Liver (tissue), 3 donors: ENCODE data around the gene DRD5.

ENCODE experiments used
- FOXA1 ChIP-seq: IDR thresholded peaks from 2 replicates; pipeline ENCODE4 v1.6.1; 2016; ENCODE audit warnings: antibody characterized with exemption
- FOXA2 ChIP-seq: IDR thresholded peaks from 2 replicates; pipeline ENCODE4 v1.6.1; 2016; ENCODE audit warnings: antibody characterized with exemption
- HNF4A ChIP-seq, 2 donors: conservative IDR thresholded peaks; 2 replicates each; pipeline ENCODE4 v1.6.1; 2016; ENCODE audit warnings: antibody characterized with exemption in 2 of 2, mild to moderate bottlenecking in 2 of 2
- HNF4G ChIP-seq: IDR thresholded peaks from 2 replicates; pipeline ENCODE4 v1.6.1; 2016; ENCODE audit warnings: antibody characterized with exemption
- JUND ChIP-seq, 2 donors: IDR thresholded peaks; 2 replicates each; pipeline ENCODE4 v1.6.1; 2016; ENCODE audit warnings: antibody characterized with exemption in 2 of 2
- SP1 ChIP-seq: IDR thresholded peaks from 2 replicates; pipeline ENCODE4 v1.6.1; 2018; ENCODE audit warnings: antibody characterized with exemption, mild to moderate bottlenecking
- TAF1 ChIP-seq: conservative IDR thresholded peaks from 2 replicates; pipeline ENCODE4 v1.6.1; 2016; ENCODE audit warnings: antibody characterized with exemption, mild to moderate bottlenecking
- YY1 ChIP-seq: IDR thresholded peaks from 2 replicates; pipeline ENCODE4 v1.6.1; 2016; ENCODE audit warnings: antibody characterized with exemption, mild to moderate bottlenecking
- TF ChIP-seq, protein P1 (sequence below): fragments of 150-350 bp; IDR thresholded peaks from 2 replicates; pipeline ENCODE4 v1.5.1; 2017; ENCODE audit warnings: improper control_type of control experiment, low read depth, low read length; ENCODE audit not compliant: missing input control
- TF ChIP-seq, protein P2 (sequence below): IDR thresholded peaks from 2 replicates; pipeline ENCODE4 v1.6.1; 2016; ENCODE audit warnings: antibody characterized with exemption
- donor health status: healthy.
- donor health status: healthy.

DNA sequence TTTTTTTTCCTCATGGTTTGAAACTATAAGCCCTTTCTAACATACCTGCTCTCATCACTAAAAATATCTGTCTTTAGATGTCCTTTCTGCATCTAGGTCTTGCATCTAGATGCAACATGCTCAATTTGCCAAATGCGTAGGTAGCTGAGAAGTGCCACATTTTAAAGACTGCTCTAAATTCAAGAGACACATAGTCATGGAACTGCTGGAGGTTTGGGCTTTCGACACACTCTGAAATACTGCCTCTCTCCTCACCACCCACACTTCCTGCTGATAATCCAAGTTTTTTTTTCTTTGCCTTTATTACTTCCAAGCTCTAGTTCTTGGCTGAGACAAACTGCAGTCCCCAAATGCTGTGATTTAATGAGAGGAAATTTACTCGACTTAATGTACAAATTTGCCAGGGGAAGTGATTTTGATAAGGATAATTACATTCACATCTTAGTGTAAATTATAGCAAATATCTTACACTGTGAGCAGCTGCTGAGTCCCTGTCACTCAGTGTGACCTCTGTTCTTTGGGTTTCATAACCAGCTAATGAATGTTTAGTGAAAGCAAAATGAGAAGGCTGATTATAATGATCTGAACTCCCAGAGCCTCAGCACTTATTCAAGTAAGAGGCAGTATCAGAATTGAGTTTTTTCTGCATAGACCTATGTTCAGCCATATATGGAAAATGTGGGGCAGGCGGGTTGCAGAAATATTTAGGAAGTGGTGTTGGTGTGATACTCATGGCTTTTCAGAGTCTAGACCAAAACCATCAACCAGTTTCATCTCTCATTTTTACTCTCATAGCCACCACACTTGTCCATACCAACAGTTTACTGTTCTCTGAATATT lies 31.3 kb downstream of the DRD5 start:
- TF ChIP-seq, protein P1, sequence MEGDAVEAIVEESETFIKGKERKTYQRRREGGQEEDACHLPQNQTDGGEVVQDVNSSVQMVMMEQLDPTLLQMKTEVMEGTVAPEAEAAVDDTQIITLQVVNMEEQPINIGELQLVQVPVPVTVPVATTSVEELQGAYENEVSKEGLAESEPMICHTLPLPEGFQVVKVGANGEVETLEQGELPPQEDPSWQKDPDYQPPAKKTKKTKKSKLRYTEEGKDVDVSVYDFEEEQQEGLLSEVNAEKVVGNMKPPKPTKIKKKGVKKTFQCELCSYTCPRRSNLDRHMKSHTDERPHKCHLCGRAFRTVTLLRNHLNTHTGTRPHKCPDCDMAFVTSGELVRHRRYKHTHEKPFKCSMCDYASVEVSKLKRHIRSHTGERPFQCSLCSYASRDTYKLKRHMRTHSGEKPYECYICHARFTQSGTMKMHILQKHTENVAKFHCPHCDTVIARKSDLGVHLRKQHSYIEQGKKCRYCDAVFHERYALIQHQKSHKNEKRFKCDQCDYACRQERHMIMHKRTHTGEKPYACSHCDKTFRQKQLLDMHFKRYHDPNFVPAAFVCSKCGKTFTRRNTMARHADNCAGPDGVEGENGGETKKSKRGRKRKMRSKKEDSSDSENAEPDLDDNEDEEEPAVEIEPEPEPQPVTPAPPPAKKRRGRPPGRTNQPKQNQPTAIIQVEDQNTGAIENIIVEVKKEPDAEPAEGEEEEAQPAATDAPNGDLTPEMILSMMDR, result no peak
- no peak for TF ChIP-seq HNF4A (conservative IDR thresholded peaks at IDR 0.05)
- TF ChIP-seq, protein P2, sequence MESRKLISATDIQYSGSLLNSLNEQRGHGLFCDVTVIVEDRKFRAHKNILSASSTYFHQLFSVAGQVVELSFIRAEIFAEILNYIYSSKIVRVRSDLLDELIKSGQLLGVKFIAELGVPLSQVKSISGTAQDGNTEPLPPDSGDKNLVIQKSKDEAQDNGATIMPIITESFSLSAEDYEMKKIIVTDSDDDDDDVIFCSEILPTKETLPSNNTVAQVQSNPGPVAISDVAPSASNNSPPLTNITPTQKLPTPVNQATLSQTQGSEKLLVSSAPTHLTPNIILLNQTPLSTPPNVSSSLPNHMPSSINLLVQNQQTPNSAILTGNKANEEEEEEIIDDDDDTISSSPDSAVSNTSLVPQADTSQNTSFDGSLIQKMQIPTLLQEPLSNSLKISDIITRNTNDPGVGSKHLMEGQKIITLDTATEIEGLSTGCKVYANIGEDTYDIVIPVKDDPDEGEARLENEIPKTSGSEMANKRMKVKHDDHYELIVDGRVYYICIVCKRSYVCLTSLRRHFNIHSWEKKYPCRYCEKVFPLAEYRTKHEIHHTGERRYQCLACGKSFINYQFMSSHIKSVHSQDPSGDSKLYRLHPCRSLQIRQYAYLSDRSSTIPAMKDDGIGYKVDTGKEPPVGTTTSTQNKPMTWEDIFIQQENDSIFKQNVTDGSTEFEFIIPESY, result no peak
- no peak for TF ChIP-seq FOXA2
- no peak for TF ChIP-seq HNF4G
- TF ChIP-seq SP1, result no peak
- TF ChIP-seq JUND (IDR thresholded peaks at IDR 0.05), result no peak
- no peak for TF ChIP-seq TAF1
- TF ChIP-seq FOXA1, result no peak
- TF ChIP-seq YY1, result no peak
